Sigmoid colon (tissue), 4 donors: ENCODE measurements around the gene SH3RF3.

Source experiments
- CTCF ChIP-seq, 4 experiments: fragments of 450-650 bp in 3 of 4; fragments of 200-600 bp in 1 of 4; IDR thresholded peaks; one replicate each; pipeline ENCODE4 v1.5.1; 2016 to 2019; ENCODE audit warnings: antibody characterized with exemption in 4 of 4, mild to moderate bottlenecking in 3 of 4, moderate library complexity in 2 of 4
- EP300 ChIP-seq, 4 donors: sonication (generic); formaldehyde crosslinking; IDR thresholded peaks; one replicate each; pipeline ENCODE4 v1.6.1; 2017; ENCODE audit warnings: antibody characterized with exemption in 4 of 4
- POLR2A ChIP-seq, 2 donors: fragments of 450-650 bp; IDR thresholded peaks; one replicate each; pipeline ENCODE4 v1.6.1; 2016; ENCODE audit warnings: antibody characterized with exemption in 2 of 2, mild to moderate bottlenecking in 2 of 2, moderate library complexity in 2 of 2
- POLR2AphosphoS5 ChIP-seq, 4 donors: sonication (generic); formaldehyde crosslinking; IDR thresholded peaks; one replicate each; pipeline ENCODE4 v1.6.1; 2017; ENCODE audit warnings: antibody characterized with exemption in 4 of 4

DNA sequence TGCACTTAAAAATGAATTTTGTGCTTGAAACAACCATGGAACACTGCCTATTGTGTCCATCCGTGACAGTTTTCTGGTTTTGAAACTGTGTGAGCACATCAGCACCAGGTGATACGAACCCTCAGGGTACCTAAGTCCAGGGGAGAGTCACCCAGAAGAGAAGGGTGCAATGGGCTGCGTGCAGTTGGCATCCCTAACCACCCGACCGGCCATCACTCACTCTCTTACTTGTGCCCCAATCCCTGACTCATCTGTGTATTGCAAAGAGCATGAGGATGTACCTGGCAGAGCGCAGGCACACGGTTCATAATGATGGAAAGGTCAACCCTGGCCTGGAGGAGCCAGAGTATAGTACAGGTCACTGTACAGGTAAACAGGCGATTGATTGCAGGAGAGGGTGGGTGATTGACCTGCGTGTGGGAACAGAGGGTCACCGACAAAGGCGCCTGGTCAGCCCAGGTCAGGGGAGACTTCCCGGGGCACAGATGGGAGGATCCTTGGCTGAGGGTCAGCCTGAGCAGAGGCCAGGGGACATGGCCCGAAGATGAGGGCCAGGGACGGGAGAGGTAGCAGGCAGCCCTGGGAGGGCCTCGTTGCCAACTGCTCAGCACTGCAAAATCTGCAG, 324.5 kb downstream of the SH3RF3 start:
- TF ChIP-seq CTCF (IDR thresholded peaks at IDR 0.05) (no peak), EP300 (IDR thresholded peaks at IDR 0.05) (no peak), POLR2A (IDR thresholded peaks at IDR 0.05) (no peak), POLR2AphosphoS5 (IDR thresholded peaks at IDR 0.05) (no peak)
